ENCODE measurements around the gene GMPPA. TPM values are rescaled to one million over a fixed set of nuclear protein-coding genes. Genes with fewer than 3 reads are reported as not detected.

GMPPA gene
- total and polyA plus RNA-seq, 9 donors: 23.4 to 34.3 (median 27.6) TPM

GRCh38 chr2:219486380-219486959 lies 12.2 kb upstream of the GMPPA start:
- H3K9me3 ChIP-seq (replicated peaks; ENCODE audit: control insufficient read depth, low read depth, low read length): no peaks in the 10 kb centered on the region
- H3K4me1 ChIP-seq (ENCODE audit: control insufficient read depth, insufficient read depth, low read length): peaks cover 44% of the 10 kb centered on the region
- H3K4me3 ChIP-seq (ENCODE audit: low read length): no peak overlapping the region
- peaks cover 53% of the 10 kb centered on the region for H3K36me3 ChIP-seq (ENCODE audit: control insufficient read depth, insufficient read depth, low read length)
- H3K27ac ChIP-seq (ENCODE audit: low read length): no peak overlapping the region
- WGBS (ENCODE audit: insufficient coverage): no CpG with 5 or more reads among the region's 8 CpGs
- peak; percentile 43 for DNase-seq
- H3K27me3 ChIP-seq (ENCODE audit: control insufficient read depth, insufficient read depth, low read length): peaks cover 46% of the 10 kb centered on the region

GRCh38 chr2:219488149-219488843 lies 10.4 kb upstream of the GMPPA start:
- Histone ChIP-seq H3K36me3 (ENCODE audit: control insufficient read depth, insufficient read depth, low read length) (peaks cover 53% of the 10 kb centered on the region), H3K4me1 (ENCODE audit: control insufficient read depth, insufficient read depth, low read length) (peaks cover 33% of the 10 kb centered on the region), H3K27me3 (ENCODE audit: control insufficient read depth, insufficient read depth, low read length) (peaks cover 37% of the 10 kb centered on the region), H3K4me3 (ENCODE audit: low read length) (no peak overlapping the region), H3K9me3 (replicated peaks; ENCODE audit: control insufficient read depth, low read depth, low read length) (no peaks in the 10 kb centered on the region), H3K27ac (ENCODE audit: low read length) (no peak overlapping the region)
- 87% methylated on average over 15 of the region's 17 CpGs for WGBS (ENCODE audit: insufficient coverage)
- no peak for DNase-seq

GRCh38 chr2:219488844-219489194 lies 9.9 kb upstream of the GMPPA start:
- Histone ChIP-seq H3K4me3 (ENCODE audit: low read length) (no peak overlapping the region), H3K27ac (ENCODE audit: low read length) (no peak overlapping the region), H3K36me3 (ENCODE audit: control insufficient read depth, insufficient read depth, low read length) (peaks cover 55% of the 10 kb centered on the region), H3K27me3 (ENCODE audit: control insufficient read depth, insufficient read depth, low read length) (peaks cover 38% of the 10 kb centered on the region), H3K4me1 (ENCODE audit: control insufficient read depth, insufficient read depth, low read length) (peaks cover 28% of the 10 kb centered on the region), H3K9me3 (replicated peaks; ENCODE audit: control insufficient read depth, low read depth, low read length) (no peaks in the 10 kb centered on the region)
- 98% methylated on average over 6 of the region's 14 CpGs for whole genome bisulfite sequencing (ENCODE audit: insufficient coverage)
- no peak for DNase-seq

GRCh38 chr2:219489315-219489714 lies 9.4 kb upstream of the GMPPA start:
- H3K4me1 ChIP-seq (ENCODE audit: control insufficient read depth, insufficient read depth, low read length): peaks cover 25% of the 10 kb centered on the region
- H3K4me3 ChIP-seq (ENCODE audit: low read length): no peak overlapping the region
- peaks cover 55% of the 10 kb centered on the region for H3K36me3 ChIP-seq (ENCODE audit: control insufficient read depth, insufficient read depth, low read length)
- no peaks in the 10 kb centered on the region for H3K9me3 ChIP-seq (replicated peaks; ENCODE audit: control insufficient read depth, low read depth, low read length)
- no peak overlapping the region for H3K27ac ChIP-seq (ENCODE audit: low read length)
- 92% methylated on average over 5 of the region's 9 CpGs for WGBS (ENCODE audit: insufficient coverage)
- H3K27me3 ChIP-seq (ENCODE audit: control insufficient read depth, insufficient read depth, low read length): peaks cover 35% of the 10 kb centered on the region
- DNase-seq: no peak

GRCh38 chr2:219490186-219490585 lies 8.5 kb upstream of the GMPPA start:
- Histone ChIP-seq H3K36me3 (ENCODE audit: control insufficient read depth, insufficient read depth, low read length) (peaks cover 55% of the 10 kb centered on the region), H3K4me1 (ENCODE audit: control insufficient read depth, insufficient read depth, low read length) (peaks cover 23% of the 10 kb centered on the region), H3K27me3 (ENCODE audit: control insufficient read depth, insufficient read depth, low read length) (peaks cover 36% of the 10 kb centered on the region), H3K27ac (ENCODE audit: low read length) (no peak overlapping the region), H3K9me3 (replicated peaks; ENCODE audit: control insufficient read depth, low read depth, low read length) (no peaks in the 10 kb centered on the region), H3K4me3 (ENCODE audit: low read length) (no peak overlapping the region)
- DNase-seq: no peak
- WGBS (ENCODE audit: insufficient coverage): 83% methylated on average over 22 of the region's 23 CpGs

- WGBS (ENCODE audit: insufficient coverage): 82% methylated on average over 6 of the region's 10 CpGs
- peaks cover 52% of the 10 kb centered on the region for H3K36me3 ChIP-seq (ENCODE audit: control insufficient read depth, insufficient read depth, low read length)
- no peak overlapping the region for H3K4me3 ChIP-seq (ENCODE audit: low read length)
- H3K27me3 ChIP-seq (ENCODE audit: control insufficient read depth, insufficient read depth, low read length): peaks cover 36% of the 10 kb centered on the region
- no peak overlapping the region for H3K27ac ChIP-seq (ENCODE audit: low read length)
- H3K4me1 ChIP-seq (ENCODE audit: control insufficient read depth, insufficient read depth, low read length): peaks cover 24% of the 10 kb centered on the region
- H3K9me3 ChIP-seq (replicated peaks; ENCODE audit: control insufficient read depth, low read depth, low read length): no peaks in the 10 kb centered on the region
- no peak for DNase-seq
These were observed 8.0 kb upstream of the GMPPA start for GRCh38 chr2:219490600-219491130.

GRCh38 chr2:219491278-219491963 lies 7.3 kb upstream of the GMPPA start:
- Histone ChIP-seq H3K27ac (ENCODE audit: low read length) (no peak overlapping the region), H3K36me3 (ENCODE audit: control insufficient read depth, insufficient read depth, low read length) (peaks cover 51% of the 10 kb centered on the region), H3K4me3 (ENCODE audit: low read length) (no peak overlapping the region), H3K4me1 (ENCODE audit: control insufficient read depth, insufficient read depth, low read length) (peaks cover 24% of the 10 kb centered on the region), H3K27me3 (ENCODE audit: control insufficient read depth, insufficient read depth, low read length) (peaks cover 37% of the 10 kb centered on the region), H3K9me3 (replicated peaks; ENCODE audit: control insufficient read depth, low read depth, low read length) (no peaks in the 10 kb centered on the region)
- WGBS (ENCODE audit: insufficient coverage): 74% methylated on average over 9 of the region's 14 CpGs
- DNase-seq: no peak

- H3K9me3 ChIP-seq (replicated peaks; ENCODE audit: control insufficient read depth, low read depth, low read length): no peaks in the 10 kb centered on the region
- H3K27ac ChIP-seq (ENCODE audit: low read length): no peak overlapping the region
- H3K27me3 ChIP-seq (ENCODE audit: control insufficient read depth, insufficient read depth, low read length): peaks cover 39% of the 10 kb centered on the region
- H3K4me3 ChIP-seq (ENCODE audit: low read length): no peak overlapping the region
- 52% methylated on average over 20 of the region's 20 CpGs for WGBS (ENCODE audit: insufficient coverage)
- H3K4me1 ChIP-seq (ENCODE audit: control insufficient read depth, insufficient read depth, low read length): peaks cover 31% of the 10 kb centered on the region
- H3K36me3 ChIP-seq (ENCODE audit: control insufficient read depth, insufficient read depth, low read length): peaks cover 49% of the 10 kb centered on the region
- DNase-seq: no peak
These were observed 6.1 kb upstream of the GMPPA start for GRCh38 chr2:219492575-219492974.

- H3K9me3 ChIP-seq (replicated peaks; ENCODE audit: control insufficient read depth, low read depth, low read length): no peaks in the 10 kb centered on the region
- peaks cover 48% of the 10 kb centered on the region for H3K36me3 ChIP-seq (ENCODE audit: control insufficient read depth, insufficient read depth, low read length)
- DNase-seq: no peak
- 73% methylated on average over 3 of the region's 5 CpGs for WGBS (ENCODE audit: insufficient coverage)
- H3K4me1 ChIP-seq (ENCODE audit: control insufficient read depth, insufficient read depth, low read length): peaks cover 36% of the 10 kb centered on the region
- no peak overlapping the region for H3K27ac ChIP-seq (ENCODE audit: low read length)
- no peak overlapping the region for H3K4me3 ChIP-seq (ENCODE audit: low read length)
- peaks cover 44% of the 10 kb centered on the region for H3K27me3 ChIP-seq (ENCODE audit: control insufficient read depth, insufficient read depth, low read length)
These were observed 5.6 kb upstream of the GMPPA start for GRCh38 chr2:219493086-219493485.

- DNase-seq: no peak
- H3K9me3 ChIP-seq (replicated peaks; ENCODE audit: control insufficient read depth, low read depth, low read length): no peaks in the 10 kb centered on the region
- peaks cover 30% of the 10 kb centered on the region for H3K36me3 ChIP-seq (ENCODE audit: control insufficient read depth, insufficient read depth, low read length)
- H3K4me1 ChIP-seq (ENCODE audit: control insufficient read depth, insufficient read depth, low read length): peaks cover 49% of the 10 kb centered on the region
- H3K27ac ChIP-seq (ENCODE audit: low read length): no peak overlapping the region
- H3K4me3 ChIP-seq (ENCODE audit: low read length): no peak overlapping the region
- 13% methylated on average over 4 of the region's 10 CpGs for WGBS (ENCODE audit: insufficient coverage)
- peaks cover 44% of the 10 kb centered on the region for H3K27me3 ChIP-seq (ENCODE audit: control insufficient read depth, insufficient read depth, low read length)
These were observed 3.6 kb upstream of the GMPPA start for GRCh38 chr2:219494952-219495530.

All from muscle of leg (tissue), 11 donors.